HEK293 (cell line): ENCODE measurements around the gene BEX4.

Source experiments
- CTCF ChIA-PET: fragments of 350-600 bp; formaldehyde crosslinking; extraction: SDS; loops from one replicate; lab custom pipeline; 2021; ENCODE audit warnings: antibody characterized with exemption; lab: Yijun Ruan, JAX
- POLR2A ChIA-PET: fragments of 300-600 bp; formaldehyde crosslinking; extraction: SDS; loops from one replicate; lab custom pipeline; 2020; ENCODE audit warnings: antibody characterized with exemption, inconsistent platforms; lab: Yijun Ruan, JAX
- H3K27ac ChIP-seq: fragments of 200-500 bp; sonication (Bioruptor generic); 2 replicates; pipeline ENCODE4 v1.5.1; 2014; ENCODE audit warnings: low read depth, low read length, control low read depth, inconsistent platforms; ENCODE audit errors: extremely low read depth
- H3K36me3 ChIP-seq, 2 experiments: fragments of 200-500 bp in 1 of 2; sonication (Bioruptor generic) in 1 of 2; 1 replicate in 1 of 2; 2 replicates in 1 of 2; pipeline ENCODE4 v1.5.1; 2014 to 2017; ENCODE audit warnings: inconsistent platforms in 2 of 2, low read length in 2 of 2; ENCODE audit not compliant: control insufficient read depth in 2 of 2, insufficient read depth in 1 of 2
- H3K4me1 ChIP-seq: fragments of 200-500 bp; sonication (Bioruptor generic); 2 replicates; pipeline ENCODE4 v1.5.1; 2014; ENCODE audit warnings: mild to moderate bottlenecking, low read length, inconsistent platforms; ENCODE audit not compliant: control insufficient read depth, insufficient read depth
- H3K4me3 ChIP-seq: 2 replicates; pipeline ENCODE4 v1.5.1; 2011; ENCODE audit warnings: low read depth, mild to moderate bottlenecking, control low read depth, low read length, moderate library complexity
- H3K9me3 ChIP-seq: fragments of 200-500 bp; sonication (Bioruptor generic); 2 replicates; pipeline ENCODE4 v1.5.1; 2014; ENCODE audit warnings: low read depth, low read length, inconsistent platforms; ENCODE audit not compliant: control insufficient read depth, insufficient read depth
- EGR2 ChIP-seq: fragments of 450-650 bp; formaldehyde crosslinking; IDR thresholded peaks from 2 replicates; pipeline ENCODE4 v1.5.1; 2016; ENCODE audit warnings: low read depth, missing biosample characterization, missing genetic modification characterization
- GLI4 ChIP-seq: fragments of 450-650 bp; formaldehyde crosslinking; IDR thresholded peaks from 2 replicates; pipeline ENCODE4 v1.5.1; 2016; ENCODE audit warnings: missing biosample characterization, missing genetic modification characterization
- KLF9 ChIP-seq: fragments of 450-650 bp; formaldehyde crosslinking; IDR thresholded peaks from 2 replicates; pipeline ENCODE4 v1.5.1; 2016; ENCODE audit warnings: missing biosample characterization, missing genetic modification characterization, low read depth
- PBX3 ChIP-seq: sonication (generic); formaldehyde crosslinking; IDR thresholded peaks from 2 replicates; pipeline ENCODE4 v1.8.1; 2022; ENCODE audit warnings: mild to moderate bottlenecking, moderate library complexity, missing genetic modification reagents
- SALL2 ChIP-seq: fragments of 450-650 bp; formaldehyde crosslinking; IDR thresholded peaks from 2 replicates; pipeline ENCODE4 v1.5.0; 2017; ENCODE audit warnings: missing biosample characterization, mild to moderate bottlenecking, missing genetic modification characterization, borderline replicate concordance
- SP2 ChIP-seq: fragments of 450-650 bp; formaldehyde crosslinking; IDR thresholded peaks from 2 replicates; pipeline ENCODE4 v1.5.1; 2016; ENCODE audit warnings: missing biosample characterization, missing genetic modification characterization
- YY1 ChIP-seq: fragments of 450-650 bp; formaldehyde crosslinking; IDR thresholded peaks from 2 replicates; pipeline ENCODE4 v1.5.1; 2018; ENCODE audit warnings: missing biosample characterization, missing genetic modification characterization
- ZNF169 ChIP-seq: fragments of 450-650 bp; formaldehyde crosslinking; IDR thresholded peaks from 2 replicates; pipeline ENCODE4 v1.5.1; 2016; ENCODE audit warnings: missing biosample characterization, missing genetic modification characterization
- ZNF555 ChIP-seq: fragments of 450-650 bp; formaldehyde crosslinking; conservative IDR thresholded peaks from 2 replicates; pipeline ENCODE4 v1.5.1; 2017; ENCODE audit warnings: missing biosample characterization, mild to moderate bottlenecking, missing genetic modification characterization, inconsistent platforms
- TF ChIP-seq, protein P1 (sequence below): fragments of 450-650 bp; formaldehyde crosslinking; IDR thresholded peaks from 2 replicates; pipeline ENCODE4 v1.5.1; 2016; ENCODE audit warnings: missing biosample characterization, missing genetic modification characterization, borderline replicate concordance
- TF ChIP-seq, protein P2 (sequence below): fragments of 450-650 bp; formaldehyde crosslinking; IDR thresholded peaks from 2 replicates; pipeline ENCODE4 v1.5.1; 2017; ENCODE audit warnings: missing biosample characterization, missing genetic modification characterization
- TF ChIP-seq, protein P3 (sequence below): fragments of 450-650 bp; formaldehyde crosslinking; IDR thresholded peaks from 2 replicates; pipeline ENCODE4 v1.5.1; 2016; ENCODE audit warnings: missing biosample characterization, missing genetic modification characterization

Gene BEX4

DNA sequence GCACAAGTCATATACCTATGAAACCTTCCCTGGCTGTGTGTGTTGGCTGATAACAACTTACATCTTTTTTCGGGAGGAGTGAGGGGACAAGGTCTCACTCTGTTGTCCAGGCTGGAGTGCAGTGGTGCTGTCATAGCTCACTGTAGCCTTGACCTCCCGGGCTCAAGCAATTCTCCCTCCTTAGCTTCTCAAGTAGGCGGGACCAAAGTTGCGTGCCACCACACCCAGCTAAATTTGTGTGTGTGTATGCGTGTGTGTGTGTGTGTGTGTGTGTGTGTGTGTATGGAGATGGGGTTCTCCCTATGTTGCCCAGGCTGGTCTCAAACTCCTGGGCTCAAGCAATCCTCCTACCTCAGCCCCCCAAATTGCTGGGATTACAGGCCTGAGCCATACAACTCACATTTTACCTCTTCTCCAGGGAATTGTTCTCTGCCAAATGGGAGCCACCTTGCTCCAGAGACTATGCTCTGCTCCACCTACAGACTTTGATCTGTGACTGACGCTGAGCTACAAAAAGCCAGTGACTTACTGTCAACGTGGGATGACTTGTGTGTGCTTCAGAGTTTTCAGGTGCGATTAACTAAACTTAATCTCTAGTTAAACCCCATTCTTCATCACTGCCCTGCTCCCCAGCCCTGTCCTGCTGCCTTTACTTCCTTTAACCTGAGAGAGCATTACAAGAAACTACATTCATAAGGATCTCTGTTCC lies 2.0 kb upstream of the BEX4 start (continued):
- TF ChIP-seq, protein P1, sequence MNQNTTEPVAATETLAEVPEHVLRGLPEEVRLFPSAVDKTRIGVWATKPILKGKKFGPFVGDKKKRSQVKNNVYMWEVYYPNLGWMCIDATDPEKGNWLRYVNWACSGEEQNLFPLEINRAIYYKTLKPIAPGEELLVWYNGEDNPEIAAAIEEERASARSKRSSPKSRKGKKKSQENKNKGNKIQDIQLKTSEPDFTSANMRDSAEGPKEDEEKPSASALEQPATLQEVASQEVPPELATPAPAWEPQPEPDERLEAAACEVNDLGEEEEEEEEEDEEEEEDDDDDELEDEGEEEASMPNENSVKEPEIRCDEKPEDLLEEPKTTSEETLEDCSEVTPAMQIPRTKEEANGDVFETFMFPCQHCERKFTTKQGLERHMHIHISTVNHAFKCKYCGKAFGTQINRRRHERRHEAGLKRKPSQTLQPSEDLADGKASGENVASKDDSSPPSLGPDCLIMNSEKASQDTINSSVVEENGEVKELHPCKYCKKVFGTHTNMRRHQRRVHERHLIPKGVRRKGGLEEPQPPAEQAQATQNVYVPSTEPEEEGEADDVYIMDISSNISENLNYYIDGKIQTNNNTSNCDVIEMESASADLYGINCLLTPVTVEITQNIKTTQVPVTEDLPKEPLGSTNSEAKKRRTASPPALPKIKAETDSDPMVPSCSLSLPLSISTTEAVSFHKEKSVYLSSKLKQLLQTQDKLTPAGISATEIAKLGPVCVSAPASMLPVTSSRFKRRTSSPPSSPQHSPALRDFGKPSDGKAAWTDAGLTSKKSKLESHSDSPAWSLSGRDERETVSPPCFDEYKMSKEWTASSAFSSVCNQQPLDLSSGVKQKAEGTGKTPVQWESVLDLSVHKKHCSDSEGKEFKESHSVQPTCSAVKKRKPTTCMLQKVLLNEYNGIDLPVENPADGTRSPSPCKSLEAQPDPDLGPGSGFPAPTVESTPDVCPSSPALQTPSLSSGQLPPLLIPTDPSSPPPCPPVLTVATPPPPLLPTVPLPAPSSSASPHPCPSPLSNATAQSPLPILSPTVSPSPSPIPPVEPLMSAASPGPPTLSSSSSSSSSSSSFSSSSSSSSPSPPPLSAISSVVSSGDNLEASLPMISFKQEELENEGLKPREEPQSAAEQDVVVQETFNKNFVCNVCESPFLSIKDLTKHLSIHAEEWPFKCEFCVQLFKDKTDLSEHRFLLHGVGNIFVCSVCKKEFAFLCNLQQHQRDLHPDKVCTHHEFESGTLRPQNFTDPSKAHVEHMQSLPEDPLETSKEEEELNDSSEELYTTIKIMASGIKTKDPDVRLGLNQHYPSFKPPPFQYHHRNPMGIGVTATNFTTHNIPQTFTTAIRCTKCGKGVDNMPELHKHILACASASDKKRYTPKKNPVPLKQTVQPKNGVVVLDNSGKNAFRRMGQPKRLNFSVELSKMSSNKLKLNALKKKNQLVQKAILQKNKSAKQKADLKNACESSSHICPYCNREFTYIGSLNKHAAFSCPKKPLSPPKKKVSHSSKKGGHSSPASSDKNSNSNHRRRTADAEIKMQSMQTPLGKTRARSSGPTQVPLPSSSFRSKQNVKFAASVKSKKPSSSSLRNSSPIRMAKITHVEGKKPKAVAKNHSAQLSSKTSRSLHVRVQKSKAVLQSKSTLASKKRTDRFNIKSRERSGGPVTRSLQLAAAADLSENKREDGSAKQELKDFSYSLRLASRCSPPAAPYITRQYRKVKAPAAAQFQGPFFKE (tag by site-specific recombination) = no peak
- TF ChIP-seq ZNF169 (tag by site-specific recombination) (no peak), ZNF555 (tag by site-specific recombination) (no peak)

- peaks cover 0 to 16% of the 10 kb centered on the region in 2 experiments; a peak in 2 of 3 replicates for H3K36me3 ChIP-seq
- POLR2A ChIA-PET = interaction anchor here (0.6 to 0.7 kb wide), 2 partner anchors 40 to 140 kb away, joined by 3 to 4 read pairs; partner anchors contain the start of gene TCEAL8
- CTCF ChIA-PET = no interaction called here
Measured at GRCh38 chrX:103215425-103215991, 600 bp downstream of the BEX4 start.

More at GRCh38 chrX:103215425-103215991, 600 bp downstream of the BEX4 start:
- H3K4me1 ChIP-seq = 0 out of 2 replicates have a peak, but pooled peaks cover 2% of the 10 kb centered on the region
- no peaks in the 10 kb centered on the region for H3K9me3 ChIP-seq
- H3K27ac ChIP-seq = peak overlapping the region; percentile 66
- peak overlapping the region; percentile 71 for H3K4me3 ChIP-seq
- TF ChIP-seq EGR2 (no peak), KLF9 (tag by site-specific recombination) (no peak), YY1 (tag by site-specific recombination) (peak; percentile 61; the same call in 1 of the 2 replicates), SP2 (tag by site-specific recombination) (0 out of 2 replicates have a peak, but pooled peaks have one; percentile 16), SALL2 (no peak), PBX3 (CRISPR knock-in tag) (0 out of 2 replicates have a peak, but pooled peaks have one; percentile 35), GLI4 (no peak)
- TF ChIP-seq, protein P2, sequence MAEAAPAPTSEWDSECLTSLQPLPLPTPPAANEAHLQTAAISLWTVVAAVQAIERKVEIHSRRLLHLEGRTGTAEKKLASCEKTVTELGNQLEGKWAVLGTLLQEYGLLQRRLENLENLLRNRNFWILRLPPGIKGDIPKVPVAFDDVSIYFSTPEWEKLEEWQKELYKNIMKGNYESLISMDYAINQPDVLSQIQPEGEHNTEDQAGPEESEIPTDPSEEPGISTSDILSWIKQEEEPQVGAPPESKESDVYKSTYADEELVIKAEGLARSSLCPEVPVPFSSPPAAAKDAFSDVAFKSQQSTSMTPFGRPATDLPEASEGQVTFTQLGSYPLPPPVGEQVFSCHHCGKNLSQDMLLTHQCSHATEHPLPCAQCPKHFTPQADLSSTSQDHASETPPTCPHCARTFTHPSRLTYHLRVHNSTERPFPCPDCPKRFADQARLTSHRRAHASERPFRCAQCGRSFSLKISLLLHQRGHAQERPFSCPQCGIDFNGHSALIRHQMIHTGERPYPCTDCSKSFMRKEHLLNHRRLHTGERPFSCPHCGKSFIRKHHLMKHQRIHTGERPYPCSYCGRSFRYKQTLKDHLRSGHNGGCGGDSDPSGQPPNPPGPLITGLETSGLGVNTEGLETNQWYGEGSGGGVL = peak; percentile 60
- TF ChIP-seq, protein P3, sequence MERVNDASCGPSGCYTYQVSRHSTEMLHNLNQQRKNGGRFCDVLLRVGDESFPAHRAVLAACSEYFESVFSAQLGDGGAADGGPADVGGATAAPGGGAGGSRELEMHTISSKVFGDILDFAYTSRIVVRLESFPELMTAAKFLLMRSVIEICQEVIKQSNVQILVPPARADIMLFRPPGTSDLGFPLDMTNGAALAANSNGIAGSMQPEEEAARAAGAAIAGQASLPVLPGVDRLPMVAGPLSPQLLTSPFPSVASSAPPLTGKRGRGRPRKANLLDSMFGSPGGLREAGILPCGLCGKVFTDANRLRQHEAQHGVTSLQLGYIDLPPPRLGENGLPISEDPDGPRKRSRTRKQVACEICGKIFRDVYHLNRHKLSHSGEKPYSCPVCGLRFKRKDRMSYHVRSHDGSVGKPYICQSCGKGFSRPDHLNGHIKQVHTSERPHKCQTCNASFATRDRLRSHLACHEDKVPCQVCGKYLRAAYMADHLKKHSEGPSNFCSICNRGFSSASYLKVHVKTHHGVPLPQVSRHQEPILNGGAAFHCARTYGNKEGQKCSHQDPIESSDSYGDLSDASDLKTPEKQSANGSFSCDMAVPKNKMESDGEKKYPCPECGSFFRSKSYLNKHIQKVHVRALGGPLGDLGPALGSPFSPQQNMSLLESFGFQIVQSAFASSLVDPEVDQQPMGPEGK (tag by site-specific recombination) = 0 out of 2 replicates have a peak, but pooled peaks have one; percentile 10
